HFF-Myc (cell line): ENCODE results near the gene VPS18.

ENCODE experiments used
- DNase-seq: peaks from one replicate; pipeline ENCODE4 v3.0.0-alpha.2; 2011; ENCODE audit warnings: low read depth; ENCODE audit errors: extremely low read depth
- H3K4me3 ChIP-seq: replicated peaks from 2 replicates; pipeline ENCODE4 v1.5.1; 2011; ENCODE audit warnings: low read depth, mild to moderate bottlenecking, control low read depth, low read length
- CTCF ChIP-seq: IDR thresholded peaks from 2 replicates; pipeline ENCODE4 v1.5.1; 2012; ENCODE audit warnings: mild to moderate bottlenecking, low read depth, low read length, control low read depth; ENCODE audit errors: missing control alignments

Gene VPS18

DNA sequence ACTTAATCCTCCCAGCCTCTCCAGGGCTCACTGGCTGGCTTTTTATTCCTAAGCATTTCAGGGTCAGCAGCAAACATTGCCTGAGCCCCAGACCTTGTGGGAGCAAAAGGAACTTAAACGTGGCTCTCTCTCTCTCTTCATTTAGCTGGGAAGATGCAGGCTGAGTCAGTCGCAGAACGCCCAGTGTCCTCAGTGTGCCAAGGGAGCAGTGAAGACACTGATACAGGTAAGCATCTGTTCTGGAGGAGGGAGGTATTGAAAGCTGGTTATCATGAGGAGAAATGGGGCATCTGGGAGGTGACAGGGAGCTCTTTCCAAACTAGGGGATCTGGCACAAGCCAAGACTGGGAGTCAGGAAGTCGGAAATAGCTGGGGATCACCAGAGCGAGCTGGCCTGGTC lies 24.6 kb upstream of the VPS18 start:
- DNase-seq: no peak
- H3K4me3 ChIP-seq: no peak overlapping the region
- TF ChIP-seq CTCF: no peak

GRCh38 chr15:40870716-40871115 lies 23.5 kb upstream of the VPS18 start:
- no peak overlapping the region for H3K4me3 ChIP-seq
- no peak for TF ChIP-seq CTCF
- no peak for DNase-seq

DNA sequence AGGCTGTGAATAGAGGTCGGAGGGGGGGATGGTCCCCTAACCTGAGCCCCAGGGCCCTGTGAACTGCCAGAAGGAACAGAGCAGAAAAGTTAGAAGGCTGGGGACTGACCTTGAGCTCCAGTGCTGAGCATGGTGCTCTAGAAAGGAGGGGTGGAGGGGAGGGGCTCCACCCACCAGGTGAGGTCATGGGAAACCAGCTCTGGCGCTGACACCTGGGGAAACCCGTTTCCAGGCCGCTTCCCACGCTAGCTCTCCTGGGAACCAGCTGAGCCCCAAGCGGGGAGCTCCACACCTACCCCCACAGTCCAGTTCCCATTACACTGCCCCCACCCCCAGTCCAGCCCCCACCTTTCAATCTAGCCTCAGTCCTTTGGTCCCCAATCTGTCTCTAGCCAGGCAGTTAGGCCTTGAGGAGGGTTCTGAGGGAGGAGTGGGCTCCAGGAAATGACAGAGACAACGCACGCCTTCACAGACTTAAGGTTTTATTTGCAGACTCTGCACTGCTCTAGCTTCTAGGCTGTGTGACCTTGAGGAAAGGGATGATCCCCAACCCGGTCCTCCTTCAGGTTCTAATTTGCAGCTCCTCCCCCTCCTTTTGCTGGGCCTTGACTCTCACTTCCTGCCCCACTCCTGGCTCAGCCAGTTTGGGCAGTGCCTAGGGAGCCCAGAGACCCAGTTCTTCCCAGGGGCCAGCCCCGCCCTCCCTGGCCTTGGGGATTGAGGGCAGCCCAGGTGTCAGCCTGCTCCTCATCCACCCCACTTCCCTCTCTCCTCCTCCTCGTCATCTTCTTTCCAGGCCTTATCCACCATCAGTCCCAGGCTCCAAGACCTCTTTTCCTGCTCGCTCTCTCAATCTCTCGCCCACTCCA lies 22.3 kb upstream of the VPS18 start:
- no peak overlapping the region for H3K4me3 ChIP-seq
- no peak for DNase-seq
- no peak for TF ChIP-seq CTCF

DNA sequence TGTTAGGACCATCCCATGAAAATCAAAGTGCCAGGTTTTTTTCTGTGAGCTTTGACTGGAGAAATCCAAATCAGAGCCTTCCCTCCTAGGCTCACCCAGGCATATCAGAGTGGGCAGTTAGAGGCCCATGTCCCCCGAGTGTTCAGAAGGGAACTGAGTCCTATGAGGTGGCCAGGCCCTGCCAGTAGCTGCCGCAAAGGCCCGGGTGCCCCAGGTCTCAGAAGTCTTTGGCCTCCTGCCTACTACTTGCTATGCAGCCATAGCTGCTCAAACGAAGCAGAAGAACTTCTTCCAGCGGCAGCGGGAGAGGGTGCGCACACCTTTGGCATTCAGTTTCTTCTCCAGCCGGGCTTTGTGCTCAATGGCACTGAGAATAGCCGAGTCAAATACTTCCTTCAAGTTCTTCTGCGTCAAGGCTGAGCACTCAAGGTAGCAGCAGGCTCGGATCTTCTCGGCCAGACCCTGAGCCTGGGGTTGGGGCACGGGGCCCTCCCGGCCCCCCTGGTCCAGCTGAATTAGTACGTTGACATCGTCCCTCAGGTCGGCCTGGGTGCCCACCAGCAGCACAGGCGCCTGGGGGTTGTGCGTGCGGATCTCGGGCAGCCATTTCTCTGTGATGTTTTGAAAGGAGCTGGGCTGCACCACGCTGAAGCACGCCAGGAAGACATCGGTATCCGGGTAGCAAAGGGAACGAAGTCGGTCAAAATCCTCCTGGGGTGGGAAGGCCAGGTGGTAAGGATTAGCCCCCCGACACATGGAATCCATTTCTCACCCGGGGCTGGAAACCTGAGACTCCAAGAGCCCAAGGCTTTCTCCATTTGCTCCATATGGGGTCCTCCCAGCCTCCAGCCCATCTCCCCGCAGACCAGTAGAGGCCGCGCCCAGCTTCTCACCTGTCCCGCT lies 21.2 kb upstream of the VPS18 start:
- peak overlapping the region; percentile 48 for H3K4me3 ChIP-seq

DNA sequence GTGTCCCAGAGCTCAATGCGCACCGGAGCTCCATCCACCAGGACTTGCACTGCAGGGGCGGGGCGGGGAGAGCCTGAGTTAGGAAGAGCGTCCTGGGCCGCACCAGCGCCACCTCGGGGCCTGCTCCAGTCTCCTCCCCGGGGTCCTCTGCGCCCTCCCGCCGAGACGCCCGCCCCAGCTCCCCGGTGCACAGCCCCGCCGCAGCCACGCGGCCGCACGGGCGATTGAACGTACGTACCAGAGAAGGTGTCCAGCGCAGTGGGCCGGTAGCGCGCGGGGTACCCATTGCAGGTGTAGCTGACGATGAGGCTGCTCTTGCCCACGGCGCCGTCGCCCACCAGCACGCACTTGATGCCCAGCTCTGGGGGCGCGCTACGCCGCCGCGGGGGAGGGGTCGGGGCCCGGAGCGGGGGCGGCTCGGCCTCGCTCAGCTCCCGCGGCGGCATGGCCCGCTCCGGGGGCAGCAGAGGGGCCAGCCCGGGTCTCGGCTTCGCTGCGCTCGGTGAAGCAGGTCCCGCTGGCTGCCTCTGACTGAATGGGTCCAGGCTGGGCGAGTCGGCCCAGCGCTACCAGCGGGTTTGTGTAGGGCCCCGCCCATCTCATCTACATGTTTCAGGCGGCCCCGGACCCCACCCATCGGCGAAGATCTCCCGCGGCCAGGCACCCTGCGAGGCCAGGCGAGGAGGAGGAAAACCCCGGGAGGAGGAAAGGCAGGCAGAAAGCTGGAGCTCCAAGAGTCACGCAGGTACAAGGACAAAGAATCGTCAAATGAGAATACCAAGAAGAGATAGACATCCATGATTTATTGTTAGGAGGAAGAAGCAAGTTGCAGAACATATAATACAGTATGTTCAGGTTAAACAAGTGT lies 20.3 kb upstream of the VPS18 start, which contains the start of gene RHOV:
RHOV (minus strand) TSS at position 541 of the 868 bp plus-strand sequence; CDS start at position 446, 95 bp downstream.
- DNase-seq: no peak
- TF ChIP-seq CTCF: peak; percentile 30

More for the DNA sequence above, 21.2 kb upstream of the VPS18 start:
- DNase-seq: no peak
- no peak for TF ChIP-seq CTCF

More for the DNA sequence above, 20.3 kb upstream of the VPS18 start, which contains the start of gene RHOV:
- H3K4me3 ChIP-seq: peak within 1 kb of the TSS; percentile 48
